DOHH2 (cell line): ENCODE results near the gene KCNQ1OT1.

Source experiments
- EZH2phosphoT487 ChIP-seq: fragments of 200-600 bp; sonication (generic); IDR thresholded peaks from 2 replicates; pipeline ENCODE4 v1.6.1; 2017; ENCODE audit warnings: borderline replicate concordance, mild to moderate bottlenecking, antibody characterized with exemption, low read length, moderate library complexity, mixed read lengths
- TF ChIP-seq, protein P1 (sequence below): fragments of 200-600 bp; sonication (generic); IDR thresholded peaks from one replicate; pipeline ENCODE4 v1.5.1; 2014; ENCODE audit warnings: antibody characterized with exemption, mild to moderate bottlenecking, low read depth, low read length; ENCODE audit not compliant: poor library complexity, severe bottlenecking

DNA sequence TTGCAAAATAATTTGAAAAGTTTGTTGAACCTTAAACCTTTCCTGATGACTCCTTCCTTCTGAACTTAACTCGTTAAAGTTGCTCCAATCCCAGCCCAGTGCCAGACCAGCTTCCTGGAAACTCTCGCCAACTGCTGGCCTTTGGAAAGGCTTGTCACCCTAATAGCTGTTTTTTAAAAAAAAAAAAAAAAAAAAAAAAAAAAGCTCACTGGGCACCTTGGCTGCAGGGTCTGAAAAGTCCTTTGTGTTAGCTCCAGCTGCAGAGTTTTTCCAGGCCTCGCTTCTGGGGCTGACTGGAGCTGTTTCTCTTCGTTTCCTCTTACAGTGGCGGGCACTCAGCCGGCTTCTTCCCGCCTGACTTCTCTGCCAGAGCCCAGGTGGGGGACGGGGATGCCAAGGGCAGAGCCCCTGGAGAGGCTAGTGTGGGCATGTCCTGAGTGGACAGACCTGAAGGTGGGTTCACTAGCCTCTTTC, 25.1 kb downstream of the KCNQ1OT1 start:
- TF ChIP-seq, protein P1, sequence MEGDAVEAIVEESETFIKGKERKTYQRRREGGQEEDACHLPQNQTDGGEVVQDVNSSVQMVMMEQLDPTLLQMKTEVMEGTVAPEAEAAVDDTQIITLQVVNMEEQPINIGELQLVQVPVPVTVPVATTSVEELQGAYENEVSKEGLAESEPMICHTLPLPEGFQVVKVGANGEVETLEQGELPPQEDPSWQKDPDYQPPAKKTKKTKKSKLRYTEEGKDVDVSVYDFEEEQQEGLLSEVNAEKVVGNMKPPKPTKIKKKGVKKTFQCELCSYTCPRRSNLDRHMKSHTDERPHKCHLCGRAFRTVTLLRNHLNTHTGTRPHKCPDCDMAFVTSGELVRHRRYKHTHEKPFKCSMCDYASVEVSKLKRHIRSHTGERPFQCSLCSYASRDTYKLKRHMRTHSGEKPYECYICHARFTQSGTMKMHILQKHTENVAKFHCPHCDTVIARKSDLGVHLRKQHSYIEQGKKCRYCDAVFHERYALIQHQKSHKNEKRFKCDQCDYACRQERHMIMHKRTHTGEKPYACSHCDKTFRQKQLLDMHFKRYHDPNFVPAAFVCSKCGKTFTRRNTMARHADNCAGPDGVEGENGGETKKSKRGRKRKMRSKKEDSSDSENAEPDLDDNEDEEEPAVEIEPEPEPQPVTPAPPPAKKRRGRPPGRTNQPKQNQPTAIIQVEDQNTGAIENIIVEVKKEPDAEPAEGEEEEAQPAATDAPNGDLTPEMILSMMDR = no peak
- TF ChIP-seq EZH2phosphoT487 = no peak
